BE2C (cell line): ENCODE measurements around the gene LAMA5.

Source experiments
- DNase-seq: peaks from one replicate; pipeline ENCODE4 v3.0.0-alpha.2; 2020
- H3K27me3 ChIP-seq: fragments of 250-450 bp; sonication (Bioruptor Pico); 2 replicates; pipeline ENCODE4 v1.5.1; 2020; ENCODE audit warnings: mild to moderate bottlenecking
- H3K36me3 ChIP-seq: fragments of 250-450 bp; sonication (Bioruptor Pico); 2 replicates; pipeline ENCODE4 v1.5.1; 2020; ENCODE audit warnings: mild to moderate bottlenecking
- H3K4me1 ChIP-seq: fragments of 250-450 bp; sonication (Bioruptor Pico); 2 replicates; pipeline ENCODE4 v1.5.1; 2020
- H3K4me3 ChIP-seq: 2 replicates; pipeline ENCODE4 v1.5.1; 2011; ENCODE audit warnings: low read depth, low read length
- H3K9me3 ChIP-seq: fragments of 250-450 bp; sonication (Bioruptor Pico); 2 replicates; pipeline ENCODE4 v1.5.1; 2020
- CTCF ChIP-seq: IDR thresholded peaks from 2 replicates; pipeline ENCODE4 v1.5.1; 2012; ENCODE audit warnings: mild to moderate bottlenecking, low read depth, low read length

LAMA5 gene

GRCh38 chr20:62347445-62347844, 19.7 kb downstream of the LAMA5 start:
- H3K9me3 ChIP-seq = no peaks in the 10 kb centered on the region
- H3K36me3 ChIP-seq = no peaks in the 10 kb centered on the region
- no peak overlapping the region for H3K4me3 ChIP-seq
- no peak for DNase-seq
- H3K4me1 ChIP-seq = peaks cover 1% of the 10 kb centered on the region
- TF ChIP-seq CTCF = no peak
- H3K27me3 ChIP-seq = no peaks in the 10 kb centered on the region

GRCh38 chr20:62347151-62347404, 20.0 kb downstream of the LAMA5 start:
- no peaks in the 10 kb centered on the region for H3K4me1 ChIP-seq
- no peak for TF ChIP-seq CTCF
- no peaks in the 10 kb centered on the region for H3K9me3 ChIP-seq
- H3K27me3 ChIP-seq = no peaks in the 10 kb centered on the region
- no peaks in the 10 kb centered on the region for H3K36me3 ChIP-seq
- no peak for DNase-seq
- H3K4me3 ChIP-seq = no peak overlapping the region

- no peak for DNase-seq
- H3K27me3 ChIP-seq = no peaks in the 10 kb centered on the region
- H3K36me3 ChIP-seq = no peaks in the 10 kb centered on the region
- H3K9me3 ChIP-seq = no peaks in the 10 kb centered on the region
- H3K4me1 ChIP-seq = no peaks in the 10 kb centered on the region
- no peak overlapping the region for H3K4me3 ChIP-seq
- no peak for TF ChIP-seq CTCF
Measured at GRCh38 chr20:62346398-62347150, 20.5 kb downstream of the LAMA5 start.

GRCh38 chr20:62345681-62346370, 21.3 kb downstream of the LAMA5 start:
- DNase-seq = no peak
- TF ChIP-seq CTCF = no peak
- Histone ChIP-seq H3K4me1 (no peaks in the 10 kb centered on the region), H3K4me3 (no peak overlapping the region), H3K27me3 (no peaks in the 10 kb centered on the region), H3K9me3 (no peaks in the 10 kb centered on the region), H3K36me3 (no peaks in the 10 kb centered on the region)

GRCh38 chr20:62344782-62345181, 22.3 kb downstream of the LAMA5 start:
- no peaks in the 10 kb centered on the region for H3K4me1 ChIP-seq
- no peaks in the 10 kb centered on the region for H3K27me3 ChIP-seq
- H3K36me3 ChIP-seq = no peaks in the 10 kb centered on the region
- no peak for TF ChIP-seq CTCF
- no peak for DNase-seq
- no peak overlapping the region for H3K4me3 ChIP-seq
- H3K9me3 ChIP-seq = no peaks in the 10 kb centered on the region

GRCh38 chr20:62344092-62344491, 23.0 kb downstream of the LAMA5 start:
- no peak for TF ChIP-seq CTCF
- H3K36me3 ChIP-seq = no peaks in the 10 kb centered on the region
- no peaks in the 10 kb centered on the region for H3K4me1 ChIP-seq
- no peaks in the 10 kb centered on the region for H3K9me3 ChIP-seq
- DNase-seq = no peak
- no peaks in the 10 kb centered on the region for H3K27me3 ChIP-seq
- H3K4me3 ChIP-seq = no peak overlapping the region
